CD4-positive, alpha-beta T cell treated with Interleukin-2 at 100 ng/mL for 4 hours (primary cell): ENCODE data around the gene QSOX1.

Source experiments
- DNase-seq: peaks from one replicate; pipeline ENCODE4 v3.0.0-alpha.2; 2020; ENCODE audit warnings: low spot score

The QSOX1 gene

GRCh38 chr1:180151508-180151907, 3.2 kb upstream of the QSOX1 start:
- no peak for DNase-seq

- no peak for DNase-seq
Observed at GRCh38 chr1:180152588-180152987, 2.1 kb upstream of the QSOX1 start.

GRCh38 chr1:180153032-180153431, 1.6 kb upstream of the QSOX1 start:
- no peak for DNase-seq

- DNase-seq: no peak
Observed at GRCh38 chr1:180154003-180154324, 705 bp upstream of the QSOX1 start.

- DNase-seq: peak; percentile 7
Observed at GRCh38 chr1:180155182-180155682, 563 bp downstream of the QSOX1 start.

GRCh38 chr1:180156201-180156600, 1.5 kb downstream of the QSOX1 start:
- no peak for DNase-seq

GRCh38 chr1:180156631-180157091, 2.0 kb downstream of the QSOX1 start:
- no peak for DNase-seq

GRCh38 chr1:180157108-180157507, 2.4 kb downstream of the QSOX1 start:
- no peak for DNase-seq

- no peak for DNase-seq
Observed at GRCh38 chr1:180157576-180158057, 2.9 kb downstream of the QSOX1 start.

- DNase-seq: no peak
Observed at GRCh38 chr1:180158149-180159147, 3.8 kb downstream of the QSOX1 start.

- no peak for DNase-seq
Observed at GRCh38 chr1:180160357-180160756, 5.7 kb downstream of the QSOX1 start.

GRCh38 chr1:180163041-180163440, 8.4 kb downstream of the QSOX1 start:
- no peak for DNase-seq

- no peak for DNase-seq
Observed at GRCh38 chr1:180165096-180165495, 10.4 kb downstream of the QSOX1 start.

GRCh38 chr1:180165509-180166435, 11.1 kb downstream of the QSOX1 start:
- no peak for DNase-seq

GRCh38 chr1:180166436-180166800, 11.7 kb downstream of the QSOX1 start:
- no peak for DNase-seq

GRCh38 chr1:180167021-180167701, 12.5 kb downstream of the QSOX1 start:
- no peak for DNase-seq

GRCh38 chr1:180167721-180168467, 13.2 kb downstream of the QSOX1 start:
- no peak for DNase-seq

GRCh38 chr1:180168786-180169639, 14.3 kb downstream of the QSOX1 start:
- peak; percentile 19 for DNase-seq

GRCh38 chr1:180169640-180170195, 15.0 kb downstream of the QSOX1 start:
- DNase-seq: no peak
